HG02588 (cell line): ENCODE data around the gene DCLK1.

ENCODE experiments used
- ATAC-seq: cut with Tn5 transposase; IDR thresholded peaks from one replicate; pipeline ENCODE4 v1.9.1; 2021; ENCODE audit warnings: mild to moderate bottlenecking, moderate library complexity; ENCODE audit not compliant: unreplicated experiment

DCLK1 gene

DNA sequence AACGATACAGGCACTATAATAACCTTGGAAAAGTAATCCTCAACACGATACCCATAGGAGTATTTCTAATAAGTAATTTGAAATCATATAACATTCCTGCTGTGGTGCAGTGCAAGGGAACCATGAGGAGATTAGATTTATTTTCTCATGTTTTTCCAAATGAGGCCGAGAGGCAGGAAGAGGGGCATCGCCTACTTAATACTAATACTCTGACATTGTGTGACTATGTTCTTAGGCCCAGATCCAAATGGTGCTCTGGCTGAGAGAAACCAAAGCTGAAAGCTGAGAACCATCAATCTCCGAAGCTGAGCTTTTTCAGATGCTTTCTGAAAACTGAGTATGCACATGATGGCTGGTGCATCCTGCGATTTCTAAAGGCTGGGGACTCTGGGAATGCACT is 406.7 kb downstream of the DCLK1 start:
- no peak for ATAC-seq

DNA sequence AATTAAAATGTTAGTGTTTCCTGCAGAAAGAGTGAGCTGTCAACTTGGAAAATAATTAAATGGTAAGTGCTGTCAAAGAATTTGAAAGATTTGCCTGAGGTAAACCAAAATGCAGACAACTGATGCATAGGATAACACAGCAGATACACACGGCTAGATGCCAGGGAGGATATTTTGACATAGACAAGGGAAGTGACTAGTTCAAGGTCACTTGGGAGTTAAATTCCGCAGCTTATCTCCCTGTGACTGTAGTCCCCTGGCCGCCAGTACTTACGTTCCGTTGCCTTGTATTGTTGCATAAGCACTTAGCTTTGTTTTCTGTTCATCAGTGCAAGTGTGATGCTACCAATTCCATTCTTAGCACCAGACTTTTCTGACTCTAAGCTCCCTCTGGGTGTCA is 407.4 kb downstream of the DCLK1 start:
- no peak for ATAC-seq

DNA sequence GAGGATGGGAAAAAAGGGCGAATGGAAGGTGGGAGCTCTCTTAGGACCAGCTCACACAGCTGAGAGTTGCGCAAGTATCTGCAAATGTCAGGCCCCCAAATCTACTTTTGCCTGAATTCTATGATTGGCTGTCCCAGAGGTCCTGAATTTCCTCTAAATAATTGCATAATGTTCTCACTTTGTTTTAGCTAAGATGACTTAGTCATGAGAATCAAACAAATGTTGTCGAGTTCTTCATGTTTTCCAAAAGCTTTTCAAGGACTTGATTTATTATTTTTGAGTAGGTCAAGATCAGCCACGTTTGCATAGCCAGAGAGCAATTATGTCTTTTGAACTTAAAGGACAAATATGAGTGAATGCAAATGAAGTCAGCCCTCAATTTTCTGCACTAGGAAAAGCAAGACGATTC is 408.1 kb downstream of the DCLK1 start:
- no peak for ATAC-seq

DNA sequence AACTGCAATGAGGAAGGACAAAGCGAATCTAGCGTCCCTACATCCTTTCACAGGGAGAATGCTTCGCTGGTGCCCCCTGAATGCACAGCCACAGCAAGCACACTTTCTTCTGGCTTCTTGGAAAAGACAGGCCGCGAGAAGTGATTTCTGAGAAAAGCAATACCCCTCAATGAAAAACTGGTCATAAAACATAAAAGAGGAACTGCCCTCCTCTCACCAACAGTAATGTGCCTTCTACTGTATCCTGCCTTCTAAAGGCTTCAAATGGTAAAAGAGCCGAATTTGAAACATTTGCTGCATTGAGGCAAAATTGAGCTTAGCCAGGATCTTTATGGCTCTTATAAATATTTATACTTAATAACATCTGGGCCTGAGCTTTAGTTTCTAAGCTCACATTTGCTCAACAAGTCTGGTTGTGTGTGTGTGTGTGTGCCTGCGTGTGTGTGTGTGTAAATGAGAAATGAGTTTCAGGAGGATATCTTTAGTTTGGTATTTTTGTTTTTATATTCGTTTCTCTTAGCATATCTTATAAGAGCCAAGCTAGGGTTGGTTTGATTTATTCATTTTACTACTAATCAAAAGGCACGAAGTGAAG is 408.6 kb downstream of the DCLK1 start:
- ATAC-seq: no peak

DNA sequence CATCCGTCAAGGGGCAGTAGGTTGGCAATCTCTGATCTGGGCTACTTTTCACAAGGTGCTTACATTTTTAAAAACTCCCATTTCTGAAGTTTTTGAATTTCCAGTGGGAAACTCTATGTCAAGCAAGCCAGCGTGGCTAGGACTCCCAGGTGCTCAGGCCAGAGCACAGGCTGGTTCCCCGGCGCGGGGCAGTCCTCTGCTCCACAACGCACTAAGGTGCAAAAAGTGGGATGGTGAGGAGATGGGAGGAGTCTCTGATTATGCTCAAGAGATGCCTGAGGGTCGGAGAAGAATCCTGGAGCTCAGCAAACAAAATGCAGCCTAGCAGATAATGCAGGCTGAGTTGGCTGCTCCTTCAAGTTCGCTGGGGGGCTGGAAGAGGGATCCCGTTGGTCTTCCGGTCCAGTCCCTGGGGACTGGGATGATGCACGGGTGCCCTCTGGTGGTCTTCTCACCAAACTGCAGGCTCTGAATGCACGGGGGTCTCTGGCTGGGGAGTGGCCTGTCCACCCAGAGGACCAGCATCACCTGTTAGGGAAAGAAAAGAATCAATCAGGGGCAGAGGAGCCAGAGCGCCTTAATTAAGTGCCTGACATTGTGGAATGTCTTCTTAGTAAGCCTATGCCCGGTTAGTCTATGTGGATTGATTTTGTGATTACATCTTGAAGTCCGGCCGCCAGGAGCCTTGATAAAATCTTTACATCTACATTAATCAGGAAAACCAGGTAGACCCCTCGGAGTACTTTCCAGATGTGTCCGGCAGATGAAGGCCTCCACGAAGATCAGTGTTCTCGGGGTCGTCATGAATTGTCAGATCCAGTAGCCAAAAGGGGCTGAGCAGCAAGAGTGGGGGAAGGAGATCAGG is 410.3 kb downstream of the DCLK1 start:
- peak; percentile 42 for ATAC-seq

DNA sequence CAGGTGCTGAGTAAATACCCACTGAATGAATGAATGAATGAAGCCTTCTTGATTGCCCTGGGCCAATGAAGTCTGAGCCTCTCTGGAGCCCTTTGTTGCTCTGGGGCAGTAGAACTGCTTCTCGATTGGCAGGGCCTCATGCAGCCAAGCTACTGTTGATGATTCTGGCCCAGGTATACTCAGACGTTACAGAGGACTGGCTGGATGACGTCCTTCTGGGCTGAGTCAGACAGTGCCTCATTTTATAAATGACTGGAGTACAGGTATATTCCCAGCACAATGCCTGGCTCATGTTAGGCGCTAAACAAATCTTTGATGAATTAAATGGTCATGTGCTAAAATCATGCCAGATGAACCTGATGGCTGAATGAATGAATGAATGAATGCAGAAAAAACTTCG is 410.9 kb downstream of the DCLK1 start:
- ATAC-seq: no peak
